Heart right ventricle (tissue), 16 donors: ENCODE measurements around the gene TNFRSF25. TPM values are rescaled to one million over a fixed set of nuclear protein-coding genes. Genes with fewer than 3 reads are reported as not detected.
A peak's percentile ranks its signal among the peaks of the same experiment; 100 is the strongest.

Experiments used
- ATAC-seq, 8 donors: fragments of 200-7000 bp; cut with Tn5 transposase; one replicate each; pipeline ENCODE4 v1.9.1; 2020; ENCODE audit warnings: mild to moderate bottlenecking in 8 of 8, moderate library complexity in 8 of 8, moderate number of reproducible peaks in 1 of 8
- DNase-seq, 2 donors: peaks; one replicate each; pipeline ENCODE4 v3.0.0-alpha.2; 2020
- H3K27ac ChIP-seq, 10 donors: fragments of 200-600 bp; sonication (generic) in 2 of 10; one replicate each; pipeline versions ENCODE4 v1.5.0 to v1.8.0; 2020 to 2022; ENCODE audit warnings: mild to moderate bottlenecking in 3 of 10
- H3K27me3 ChIP-seq, 7 donors: fragments of 200-600 bp; one replicate each; pipeline ENCODE4 v1.8.0; 2021 to 2022; ENCODE audit warnings: mild to moderate bottlenecking in 2 of 7
- H3K36me3 ChIP-seq, 9 donors: fragments of 200-600 bp; sonication (generic) in 1 of 9; one replicate each; pipeline versions ENCODE4 v1.5.0 to v1.8.0; 2020 to 2022; ENCODE audit warnings: mild to moderate bottlenecking in 2 of 9
- H3K4me1 ChIP-seq, 9 donors: fragments of 200-600 bp; sonication (generic) in 1 of 9; one replicate each; pipeline versions ENCODE4 v1.5.0 to v1.8.0; 2020 to 2022; ENCODE audit warnings: mild to moderate bottlenecking in 4 of 9
- H3K4me3 ChIP-seq, 10 donors: fragments of 200-600 bp; sonication (generic) in 2 of 10; one replicate each; pipeline versions ENCODE4 v1.5.0 to v1.8.0; 2020 to 2022; ENCODE audit warnings: mild to moderate bottlenecking in 7 of 10, moderate library complexity in 2 of 10
- H3K9me3 ChIP-seq, 11 donors: fragments of 200-600 bp in 10 of 11; sonication (generic) in 2 of 11; one replicate each; pipeline versions ENCODE4 v1.5.0 to v1.8.0; 2013 to 2022; ENCODE audit warnings: mild to moderate bottlenecking in 2 of 11, control low read depth in 1 of 11, moderate library complexity in 1 of 11
- WGBS, 2 donors: extraction: QIAGEN DNeasy Blood & Tissue Kit; methylation state at CpG; one replicate each; pipeline ENCODE4 v1.1.7; 2013; ENCODE audit warnings: inconsistent platforms in 1 of 2; 5-methylcytosine and 5-hydroxymethylcytosine counted together
- intact Hi-C, 10 donors: fragments of 100-400 bp; cut with DNase I; formaldehyde crosslinking; loops; one replicate each; pipeline versions ENCODE4 v1.11.1 to v1.14.2; 2022
- polyA plus RNA-seq, 2 donors: library from polyadenylated mRNA; stranded (reverse); fragments of 200-250 nt; gene quantifications; one replicate each; pipeline ENCODE4 v1.2.3, GENCODE V29; 2013
- total RNA-seq, 10 donors: library from RNA; stranded (reverse); fragmentation: NEBNext Ultra II Directional in 3 of 10; extraction: Animal tissue kit (Norgen Biotek cat#: 25700) in 3 of 10; gene quantifications; one replicate each; pipeline versions ENCODE4 v1.2.1 to v1.2.4, GENCODE V29; 2021 to 2023
- TF ChIP-seq, protein P1 (sequence below), 9 donors: fragments of 200-600 bp; sonication (generic) in 2 of 9; IDR thresholded peaks; one replicate each; pipeline versions ENCODE4 v1.5.0 to v1.8.0; 2021 to 2022; ENCODE audit warnings: antibody characterized with exemption in 9 of 9, mild to moderate bottlenecking in 5 of 9, moderate library complexity in 1 of 9
- donor health status: Arrhythmogenic right ventricular cardiomyopathy.
- donor health status: ischemic (EF 13 %, LVEDD 7.1; RV severe dilation, severe dysfunction).
- donor health status: healthy with polysubstance abuse.
- donor health status: DM: no; HTN: yes; CAD: no.
- donor health status: DM: no; HTN: no; CAD: no.
- donor health status: ischemic (EF 25% LVEDD 6.9; RV normal size, moderate dysfunction).
- donor health status: ischemic (EF 25% LVEDD 5.7; RV mildly dilated, moderate dysfunction).
- donor health status: healthy.
- donor health status: DM: yes; HTN: yes; CAD: no.
- donor health status: Ischemic cardiomyopathy.
- donor health status: ischemic (EF 35%, LVEDD 5.7; RV mildly dilated, moderate dysfunction).
- donor health status: nonischemic (EF 11% LVEDD 7.7; RV severe dilation, severe dysfunction).
- donor health status: DM: yes; HTN: yes; CAD: no.
- donor health status: PGD.
- donor health status: ischemic (EF 29% LVEDD 5.4; RV normal size, mild dysfunction).
- donor health status: nonischemic (EF 23%, LVEDD 6.1; RV moderate dilation, normal function).

TNFRSF25 gene
- total and polyA plus RNA-seq, 12 donors: 4.0 to 43.1 (median 7.3) TPM

DNA sequence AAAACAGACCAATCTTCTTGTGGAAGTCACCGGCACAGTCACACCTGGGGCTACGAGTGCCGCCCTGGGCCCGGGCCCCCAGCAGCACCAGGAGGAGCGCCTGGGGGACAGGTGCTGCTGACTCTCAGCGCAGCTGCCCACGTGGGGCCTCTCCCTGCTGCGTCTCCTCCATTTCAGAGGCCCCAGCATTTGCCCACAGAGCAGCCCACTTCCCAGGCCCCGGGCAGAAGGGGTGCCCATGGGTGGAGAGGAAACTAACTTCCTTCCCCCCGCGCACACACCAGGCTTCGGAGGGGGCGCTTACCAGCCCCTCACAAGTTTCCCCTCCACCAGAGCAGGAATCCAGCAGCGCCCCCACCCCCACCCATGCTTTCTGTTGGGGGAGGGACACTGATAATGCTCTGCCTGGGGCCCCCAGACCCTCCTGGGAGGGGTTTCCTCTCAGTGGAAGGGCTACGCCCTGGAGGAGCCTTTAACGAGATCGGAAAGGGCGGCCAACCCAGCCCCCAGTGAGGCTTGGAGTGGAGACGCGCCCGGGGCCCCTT lies 440 bp downstream of the TNFRSF25 start:
- TF ChIP-seq, protein P1, sequence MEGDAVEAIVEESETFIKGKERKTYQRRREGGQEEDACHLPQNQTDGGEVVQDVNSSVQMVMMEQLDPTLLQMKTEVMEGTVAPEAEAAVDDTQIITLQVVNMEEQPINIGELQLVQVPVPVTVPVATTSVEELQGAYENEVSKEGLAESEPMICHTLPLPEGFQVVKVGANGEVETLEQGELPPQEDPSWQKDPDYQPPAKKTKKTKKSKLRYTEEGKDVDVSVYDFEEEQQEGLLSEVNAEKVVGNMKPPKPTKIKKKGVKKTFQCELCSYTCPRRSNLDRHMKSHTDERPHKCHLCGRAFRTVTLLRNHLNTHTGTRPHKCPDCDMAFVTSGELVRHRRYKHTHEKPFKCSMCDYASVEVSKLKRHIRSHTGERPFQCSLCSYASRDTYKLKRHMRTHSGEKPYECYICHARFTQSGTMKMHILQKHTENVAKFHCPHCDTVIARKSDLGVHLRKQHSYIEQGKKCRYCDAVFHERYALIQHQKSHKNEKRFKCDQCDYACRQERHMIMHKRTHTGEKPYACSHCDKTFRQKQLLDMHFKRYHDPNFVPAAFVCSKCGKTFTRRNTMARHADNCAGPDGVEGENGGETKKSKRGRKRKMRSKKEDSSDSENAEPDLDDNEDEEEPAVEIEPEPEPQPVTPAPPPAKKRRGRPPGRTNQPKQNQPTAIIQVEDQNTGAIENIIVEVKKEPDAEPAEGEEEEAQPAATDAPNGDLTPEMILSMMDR (IDR thresholded peaks at IDR 0.05): no peak

DNA sequence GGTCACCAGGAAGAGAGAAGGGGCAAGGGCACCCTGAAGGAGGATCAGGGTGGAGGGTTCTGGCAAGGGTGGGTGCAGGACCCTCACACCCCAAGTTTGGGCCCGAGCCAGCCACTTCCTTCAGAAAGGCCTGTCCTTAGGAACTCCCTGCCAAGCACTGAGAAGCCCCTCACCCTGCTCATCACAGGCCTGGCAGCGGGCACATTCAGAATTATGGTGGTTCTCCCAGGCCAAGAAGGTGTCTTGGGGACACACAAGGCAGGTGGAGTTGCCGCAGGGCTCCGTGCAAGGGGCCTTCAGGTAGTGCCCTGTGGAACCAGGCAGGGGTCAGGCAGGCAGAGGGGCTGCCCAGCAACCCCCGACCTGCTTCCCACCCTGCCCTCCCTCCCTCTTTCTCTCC lies 1.1 kb downstream of the TNFRSF25 start:
- no peak for ATAC-seq
- Histone ChIP-seq H3K9me3 (no peaks in the 10 kb centered on the region), H3K4me3 (peak overlapping the region in 1 of 10 donors; percentile 50), H3K36me3 (peaks cover 0 to 81% (median 8%) of the 10 kb centered on the region in 9 donors), H3K27ac (no peak overlapping the region), H3K27me3 (peaks cover 0 to 46% (median 16%) of the 10 kb centered on the region in 7 donors), H3K4me1 (peaks cover 0 to 27% (median 14%) of the 10 kb centered on the region in 9 donors)
- intact Hi-C loops: loop anchor here in 1 of 10 donors (5.0 kb wide), 1 partner anchor 492 kb away; no protein-coding TSS in a partner anchor
- 87 to 96% methylated on average over 5 of the region's 5 CpGs for WGBS, 2 donors
- TF ChIP-seq, protein P1 (IDR thresholded peaks at IDR 0.05): no peak
- no peak for DNase-seq

More for the DNA sequence above, 440 bp downstream of the TNFRSF25 start:
- Histone ChIP-seq H3K9me3 (no peaks in the 10 kb centered on the region), H3K27me3 (peaks cover 0 to 40% (median 11%) of the 10 kb centered on the region in 7 donors), H3K4me3 (peak overlapping the region in 2 of 10 donors; percentile 17 to 50), H3K27ac (peak overlapping the region in 1 of 10 donors; percentile 65), H3K4me1 (peaks cover 0 to 21% (median 7%) of the 10 kb centered on the region in 9 donors), H3K36me3 (peaks cover 0 to 87% (median 14%) of the 10 kb centered on the region in 9 donors)
- DNase-seq (no peak), ATAC-seq (no peak)
- WGBS, 2 donors: 59 to 64% methylated on average over 21 of the region's 21 CpGs
- intact Hi-C loops: loop anchor here in 1 of 10 donors (5.0 kb wide), 1 partner anchor 492 kb away; no protein-coding TSS in a partner anchor

DNA sequence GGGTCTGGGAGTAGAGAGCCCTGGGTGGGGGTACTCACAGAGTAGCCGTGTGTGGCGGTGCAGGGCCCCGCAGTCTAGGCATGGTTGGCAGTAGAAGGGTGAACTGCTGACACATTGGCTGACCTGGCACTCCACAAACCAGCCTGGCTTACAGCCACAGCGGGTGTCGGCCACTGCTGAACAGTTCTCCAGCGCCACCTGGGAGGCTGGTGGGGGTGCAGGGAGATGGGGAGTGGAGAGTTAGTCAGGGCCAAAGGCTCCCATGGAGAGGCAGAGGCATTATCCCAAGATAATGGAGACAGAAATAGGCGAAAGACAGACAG lies 1.5 kb downstream of the TNFRSF25 start:
- WGBS, 2 donors: 62 to 71% methylated on average over 7 of the region's 7 CpGs
- ATAC-seq: peak; percentile 31 to 84 (median 74)
- TF ChIP-seq, protein P1 (IDR thresholded peaks at IDR 0.05): peak in 6 of 9 donors; percentile 14 to 52 (median 33)
- peaks cover 0 to 30% (median 14%) of the 10 kb centered on the region in 9 donors for H3K4me1 ChIP-seq
- DNase-seq: peak; percentile 75 to 78
- H3K9me3 ChIP-seq: no peaks in the 10 kb centered on the region
- peaks cover 0 to 76% (median 8%) of the 10 kb centered on the region in 9 donors for H3K36me3 ChIP-seq
- intact Hi-C loops: no loop called here
- H3K27me3 ChIP-seq: peaks cover 0 to 51% (median 16%) of the 10 kb centered on the region in 7 donors
- peak overlapping the region in 1 of 10 donors; percentile 39 for H3K27ac ChIP-seq
- peak overlapping the region in 1 of 10 donors; percentile 50 for H3K4me3 ChIP-seq

DNA sequence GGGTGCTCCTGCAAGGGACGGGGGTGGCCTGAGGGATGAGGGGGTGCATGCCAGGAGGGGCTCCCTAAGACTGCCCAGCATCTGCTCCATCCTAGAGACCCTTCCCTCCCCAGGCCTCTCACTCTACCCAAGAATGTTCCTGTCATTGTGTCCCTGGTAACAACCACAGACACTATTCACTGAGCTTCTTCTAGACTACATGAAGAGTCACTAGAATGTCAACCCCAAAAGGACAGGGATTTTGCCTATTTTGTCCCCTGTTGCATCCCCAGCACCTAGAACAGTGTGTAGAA lies 2.9 kb downstream of the TNFRSF25 start:
- DNase-seq (no peak), ATAC-seq (no peak)
- TF ChIP-seq, protein P1 (IDR thresholded peaks at IDR 0.05): no peak
- peaks cover 0 to 51% (median 21%) of the 10 kb centered on the region in 7 donors for H3K27me3 ChIP-seq
- WGBS, 2 donors: 81% methylated on average over 1 of the region's 1 CpG
- intact Hi-C loops: no loop called here
- H3K27ac ChIP-seq: no peak overlapping the region
- H3K4me3 ChIP-seq: no peak overlapping the region
- peaks cover 0 to 30% (median 14%) of the 10 kb centered on the region in 9 donors for H3K4me1 ChIP-seq
- peaks cover 0 to 62% (median 0%) of the 10 kb centered on the region in 9 donors for H3K36me3 ChIP-seq
- no peaks in the 10 kb centered on the region for H3K9me3 ChIP-seq
